ENCODE results near the gene SDC4.

Gene SDC4

DNA sequence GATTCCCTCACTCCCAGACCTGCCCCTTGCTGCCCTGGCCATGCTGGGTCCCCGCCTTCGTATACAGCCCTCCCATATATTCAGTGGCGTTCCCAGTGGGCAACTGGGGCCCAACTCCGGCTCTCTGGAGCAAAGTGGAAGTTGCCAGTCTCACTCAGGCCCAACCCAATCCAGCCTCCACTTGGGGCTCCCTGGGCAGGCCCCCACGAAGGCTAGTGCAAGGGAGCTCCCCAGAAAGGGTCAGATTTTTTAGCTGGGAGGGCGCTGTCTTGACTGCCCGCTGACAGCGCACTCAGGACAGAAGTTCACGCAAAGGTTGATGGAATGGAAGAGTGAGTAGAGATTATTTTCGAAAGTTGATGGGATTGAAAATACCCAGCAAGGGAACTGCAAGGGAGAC, 24.0 kb upstream of the SDC4 start:
- Histone ChIP-seq H3K4me3 (ENCODE audit: low read depth, low read length) (no peak overlapping the region), H3K27ac (ENCODE audit: extremely low read depth, low read depth, low read length) (no peak overlapping the region), H3K4me1 (ENCODE audit: control insufficient read depth, insufficient read depth, low read length) (no peaks in the 10 kb centered on the region), H3K9me3 (ENCODE audit: control insufficient read depth, insufficient read depth, low read depth, low read length) (no peaks in the 10 kb centered on the region), H3K36me3 (ENCODE audit: control insufficient read depth in 2 of 2, insufficient read depth in 1 of 2, low read length in 2 of 2) (peaks cover 0 to 21% of the 10 kb centered on the region in 2 experiments; a peak in 1 of 3 replicates)
- ChIA-PET POLR2A (interaction anchor here (1.6 to 1.7 kb wide), 2 partner anchors 9 to 35 kb away, joined by 5 to 6 read pairs; partner anchors contain the start of gene SYS1), CTCF (interaction anchor here (0.6 to 5.4 kb wide), 5 partner anchors 38 to 399 kb away, joined by 3 to 95 read pairs (median 10); no protein-coding TSS in a partner anchor)
- TF ChIP-seq, protein P1, sequence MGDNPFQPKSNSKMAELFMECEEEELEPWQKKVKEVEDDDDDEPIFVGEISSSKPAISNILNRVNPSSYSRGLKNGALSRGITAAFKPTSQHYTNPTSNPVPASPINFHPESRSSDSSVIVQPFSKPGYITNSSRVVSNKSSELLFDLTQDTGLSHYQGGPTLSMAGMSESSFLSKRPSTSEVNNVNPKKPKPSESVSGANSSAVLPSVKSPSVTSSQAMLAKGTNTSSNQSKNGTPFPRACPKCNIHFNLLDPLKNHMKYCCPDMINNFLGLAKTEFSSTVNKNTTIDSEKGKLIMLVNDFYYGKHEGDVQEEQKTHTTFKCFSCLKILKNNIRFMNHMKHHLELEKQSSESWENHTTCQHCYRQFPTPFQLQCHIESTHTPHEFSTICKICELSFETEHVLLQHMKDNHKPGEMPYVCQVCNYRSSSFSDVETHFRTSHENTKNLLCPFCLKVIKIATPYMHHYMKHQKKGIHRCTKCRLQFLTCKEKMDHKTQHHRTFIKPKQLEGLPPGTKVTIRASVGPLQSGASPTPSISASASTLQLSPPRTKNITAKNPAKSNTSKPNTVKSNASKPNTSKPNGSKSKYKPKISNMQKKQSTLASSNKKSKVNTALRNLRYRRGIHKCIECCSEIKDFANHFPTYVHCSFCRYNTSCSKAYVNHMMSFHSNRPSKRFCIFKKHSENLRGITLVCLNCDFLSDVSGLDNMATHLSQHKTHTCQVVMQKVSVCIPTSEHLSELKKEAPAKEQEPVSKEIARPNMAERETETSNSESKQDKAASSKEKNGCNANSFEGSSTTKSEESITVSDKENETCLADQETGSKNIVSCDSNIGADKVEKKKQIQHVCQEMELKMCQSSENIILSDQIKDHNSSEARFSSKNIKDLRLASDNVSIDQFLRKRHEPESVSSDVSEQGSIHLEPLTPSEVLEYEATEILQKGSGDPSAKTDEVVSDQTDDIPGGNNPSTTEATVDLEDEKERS (tag by site-specific recombination; IDR thresholded peaks at IDR 0.05), result no peak
- no peak for TF ChIP-seq ZSCAN30 (tag by site-specific recombination; IDR thresholded peaks at IDR 0.05)
- TF ChIP-seq, protein P2, sequence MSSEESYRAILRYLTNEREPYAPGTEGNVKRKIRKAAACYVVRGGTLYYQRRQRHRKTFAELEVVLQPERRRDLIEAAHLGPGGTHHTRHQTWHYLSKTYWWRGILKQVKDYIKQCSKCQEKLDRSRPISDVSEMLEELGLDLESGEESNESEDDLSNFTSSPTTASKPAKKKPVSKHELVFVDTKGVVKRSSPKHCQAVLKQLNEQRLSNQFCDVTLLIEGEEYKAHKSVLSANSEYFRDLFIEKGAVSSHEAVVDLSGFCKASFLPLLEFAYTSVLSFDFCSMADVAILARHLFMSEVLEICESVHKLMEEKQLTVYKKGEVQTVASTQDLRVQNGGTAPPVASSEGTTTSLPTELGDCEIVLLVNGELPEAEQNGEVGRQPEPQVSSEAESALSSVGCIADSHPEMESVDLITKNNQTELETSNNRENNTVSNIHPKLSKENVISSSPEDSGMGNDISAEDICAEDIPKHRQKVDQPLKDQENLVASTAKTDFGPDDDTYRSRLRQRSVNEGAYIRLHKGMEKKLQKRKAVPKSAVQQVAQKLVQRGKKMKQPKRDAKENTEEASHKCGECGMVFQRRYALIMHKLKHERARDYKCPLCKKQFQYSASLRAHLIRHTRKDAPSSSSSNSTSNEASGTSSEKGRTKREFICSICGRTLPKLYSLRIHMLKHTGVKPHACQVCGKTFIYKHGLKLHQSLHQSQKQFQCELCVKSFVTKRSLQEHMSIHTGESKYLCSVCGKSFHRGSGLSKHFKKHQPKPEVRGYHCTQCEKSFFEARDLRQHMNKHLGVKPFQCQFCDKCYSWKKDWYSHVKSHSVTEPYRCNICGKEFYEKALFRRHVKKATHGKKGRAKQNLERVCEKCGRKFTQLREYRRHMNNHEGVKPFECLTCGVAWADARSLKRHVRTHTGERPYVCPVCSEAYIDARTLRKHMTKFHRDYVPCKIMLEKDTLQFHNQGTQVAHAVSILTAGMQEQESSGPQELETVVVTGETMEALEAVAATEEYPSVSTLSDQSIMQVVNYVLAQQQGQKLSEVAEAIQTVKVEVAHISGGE (tag by site-specific recombination; conservative IDR thresholded peaks at IDR 0.05; ENCODE audit: low read depth), result no peak
- no peak for TF ChIP-seq BCL11B (tag by site-specific recombination; IDR thresholded peaks at IDR 0.05; ENCODE audit: low read depth)
- TF ChIP-seq SP2 (tag by site-specific recombination; IDR thresholded peaks at IDR 0.05), result no peak
- no peak for TF ChIP-seq ZNF701 (tag by site-specific recombination; IDR thresholded peaks at IDR 0.05)
- TF ChIP-seq ZXDB (tag by site-specific recombination; IDR thresholded peaks at IDR 0.05), result no peak
- no peak for TF ChIP-seq ZNF112 (tag by site-specific recombination; IDR thresholded peaks at IDR 0.05)
- no peak for TF ChIP-seq MZF1 (tag by site-specific recombination; IDR thresholded peaks at IDR 0.05; ENCODE audit: borderline replicate concordance)
- no peak for TF ChIP-seq ZSCAN23 (tag by site-specific recombination; IDR thresholded peaks at IDR 0.05)
- no peak for TF ChIP-seq ZNF202 (tag by site-specific recombination; IDR thresholded peaks at IDR 0.05; ENCODE audit: borderline replicate concordance)
- TF ChIP-seq, protein P3, sequence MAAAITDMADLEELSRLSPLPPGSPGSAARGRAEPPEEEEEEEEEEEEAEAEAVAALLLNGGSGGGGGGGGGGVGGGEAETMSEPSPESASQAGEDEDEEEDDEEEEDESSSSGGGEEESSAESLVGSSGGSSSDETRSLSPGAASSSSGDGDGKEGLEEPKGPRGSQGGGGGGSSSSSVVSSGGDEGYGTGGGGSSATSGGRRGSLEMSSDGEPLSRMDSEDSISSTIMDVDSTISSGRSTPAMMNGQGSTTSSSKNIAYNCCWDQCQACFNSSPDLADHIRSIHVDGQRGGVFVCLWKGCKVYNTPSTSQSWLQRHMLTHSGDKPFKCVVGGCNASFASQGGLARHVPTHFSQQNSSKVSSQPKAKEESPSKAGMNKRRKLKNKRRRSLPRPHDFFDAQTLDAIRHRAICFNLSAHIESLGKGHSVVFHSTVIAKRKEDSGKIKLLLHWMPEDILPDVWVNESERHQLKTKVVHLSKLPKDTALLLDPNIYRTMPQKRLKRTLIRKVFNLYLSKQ (tag by site-specific recombination; IDR thresholded peaks at IDR 0.05; ENCODE audit: borderline replicate concordance), result no peak
- TF ChIP-seq ZNF211 (tag by site-specific recombination; IDR thresholded peaks at IDR 0.05; ENCODE audit: low read depth), result no peak
- TF ChIP-seq ZNF48 (tag by site-specific recombination; IDR thresholded peaks at IDR 0.05), result no peak
- no peak for TF ChIP-seq ZNF155 (tag by site-specific recombination; IDR thresholded peaks at IDR 0.05)
- TF ChIP-seq ZNF521 (tag by site-specific recombination; IDR thresholded peaks at IDR 0.05), result no peak
- TF ChIP-seq, protein P4, sequence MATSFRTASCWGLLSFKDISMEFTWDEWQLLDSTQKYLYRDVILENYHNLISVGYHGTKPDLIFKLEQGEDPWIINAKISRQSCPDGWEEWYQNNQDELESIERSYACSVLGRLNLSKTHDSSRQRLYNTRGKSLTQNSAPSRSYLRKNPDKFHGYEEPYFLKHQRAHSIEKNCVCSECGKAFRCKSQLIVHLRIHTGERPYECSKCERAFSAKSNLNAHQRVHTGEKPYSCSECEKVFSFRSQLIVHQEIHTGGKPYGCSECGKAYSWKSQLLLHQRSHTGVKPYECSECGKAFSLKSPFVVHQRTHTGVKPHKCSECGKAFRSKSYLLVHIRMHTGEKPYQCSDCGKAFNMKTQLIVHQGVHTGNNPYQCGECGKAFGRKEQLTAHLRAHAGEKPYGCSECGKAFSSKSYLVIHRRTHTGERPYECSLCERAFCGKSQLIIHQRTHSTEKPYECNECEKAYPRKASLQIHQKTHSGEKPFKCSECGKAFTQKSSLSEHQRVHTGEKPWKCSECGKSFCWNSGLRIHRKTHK (tag by site-specific recombination; IDR thresholded peaks at IDR 0.05), result no peak
- TF ChIP-seq ZSCAN16 (tag by site-specific recombination; IDR thresholded peaks at IDR 0.05), result no peak
- TF ChIP-seq ZNF169 (tag by site-specific recombination; IDR thresholded peaks at IDR 0.05), result no peak
- TF ChIP-seq ZBTB48 (tag by site-specific recombination; IDR thresholded peaks at IDR 0.05), result no peak

Data from HEK293 (cell line).